IMR-90 (cell line): ENCODE results near the gene FRAS1. TPM values are rescaled to one million over a fixed set of nuclear protein-coding genes. Genes with fewer than 3 reads are reported as not detected.
A peak's percentile ranks its signal among the peaks of the same experiment; 100 is the strongest.

Experiments used
- ATAC-seq: fragments of 200-7000 bp; cut with Tn5 transposase; 2 replicates; pipeline ENCODE4 v1.9.1; 2020; ENCODE audit warnings: low read depth, mild to moderate bottlenecking, moderate library complexity
- BruUV-seq: library from RNA; stranded (reverse); fragments of 400-500 nt; replicated peaks from 2 replicates; lab custom pipeline; 2021; lab: Mats Ljungman, UMichigan
- CTCF ChIA-PET: fragments of 300-600 bp; formaldehyde crosslinking; extraction: SDS; loops from one replicate; lab custom pipeline; 2021; ENCODE audit warnings: antibody characterized with exemption; lab: Yijun Ruan, JAX
- POLR2A ChIA-PET: fragments of 300-600 bp; sonication (Branson Sonifier 250); formaldehyde crosslinking; loops from one replicate; lab custom pipeline; 2022; ENCODE audit warnings: antibody characterized with exemption; ENCODE audit not compliant: unreplicated experiment; lab: Charles Lee
- DNase-seq: peaks from one replicate; pipeline ENCODE4 v3.0.0; 2013
- H2AFZ ChIP-seq: replicated peaks from 2 replicates; pipeline ENCODE3; 2013; ENCODE audit warnings: low read length, mild to moderate bottlenecking; ENCODE audit not compliant: poor library complexity
- H2AK5ac ChIP-seq: 2 replicates; pipeline ENCODE4 v1.6.1; 2013; ENCODE audit warnings: low read depth, low read length, inconsistent platforms
- H2AK9ac ChIP-seq: replicated peaks from 2 replicates; pipeline ENCODE3; 2013; ENCODE audit warnings: mild to moderate bottlenecking, low read depth, low read length, moderate library complexity; ENCODE audit not compliant: poor library complexity
- H2BK120ac ChIP-seq: 2 replicates; pipeline ENCODE4 v1.6.1; 2013; ENCODE audit warnings: low read depth, low read length, inconsistent platforms
- H2BK15ac ChIP-seq: 3 replicates; pipeline ENCODE4 v1.6.1; 2013; ENCODE audit warnings: low read depth, low read length, inconsistent platforms
- H2BK20ac ChIP-seq: 2 replicates; pipeline ENCODE4 v1.6.1; 2013; ENCODE audit warnings: low read depth, mild to moderate bottlenecking, inconsistent platforms, low read length, moderate library complexity
- H2BK5ac ChIP-seq: 2 replicates; pipeline ENCODE4 v1.6.1; 2013; ENCODE audit warnings: mild to moderate bottlenecking, low read depth, low read length, inconsistent platforms; ENCODE audit not compliant: poor library complexity, severe bottlenecking
- H3K14ac ChIP-seq: replicated peaks from 2 replicates; pipeline ENCODE4 v1.6.1; 2013; ENCODE audit warnings: low read depth, low read length, inconsistent platforms
- H3K18ac ChIP-seq: 2 replicates; pipeline ENCODE4 v1.6.1; 2013; ENCODE audit warnings: low read depth, low read length, control low read depth
- H3K23ac ChIP-seq: 2 replicates; pipeline ENCODE4 v1.6.1; 2013; ENCODE audit warnings: low read depth, low read length, inconsistent platforms
- H3K27ac ChIP-seq: 2 replicates; pipeline ENCODE4 v1.5.1; 2013; ENCODE audit warnings: mild to moderate bottlenecking, control low read depth, low read length; ENCODE audit not compliant: insufficient read depth
- H3K27me3 ChIP-seq: 2 replicates; pipeline ENCODE4 v1.6.1; 2013; ENCODE audit warnings: low read length; ENCODE audit not compliant: control insufficient read depth, insufficient read depth
- H3K36me3 ChIP-seq: 2 replicates; pipeline ENCODE4 v1.6.1; 2013; ENCODE audit warnings: low read length, mixed read lengths; ENCODE audit not compliant: control insufficient read depth, insufficient read depth
- H3K4ac ChIP-seq: 2 replicates; pipeline ENCODE4 v1.6.1; 2013; ENCODE audit warnings: low read depth, low read length, inconsistent platforms
- H3K4me1 ChIP-seq: 2 replicates; pipeline ENCODE4 v1.6.1; 2013; ENCODE audit warnings: low read length, mixed read lengths; ENCODE audit not compliant: control insufficient read depth, insufficient read depth
- H3K4me2 ChIP-seq: 2 replicates; pipeline ENCODE4 v1.6.1; 2013; ENCODE audit warnings: low read depth, mild to moderate bottlenecking, control low read depth, low read length, moderate library complexity
- H3K4me3 ChIP-seq: 2 replicates; pipeline ENCODE4 v1.5.1; 2013; ENCODE audit warnings: low read depth, mild to moderate bottlenecking, control low read depth, low read length, moderate library complexity; ENCODE audit not compliant: insufficient read depth
- H3K56ac ChIP-seq: 2 replicates; pipeline ENCODE4 v1.6.1; 2013; ENCODE audit warnings: low read length, inconsistent platforms; ENCODE audit not compliant: insufficient read depth; ENCODE audit errors: extremely low read depth
- H3K79me1 ChIP-seq, 2 experiments: 2 replicates each; pipeline ENCODE4 v1.6.1; 2013; ENCODE audit warnings: low read length in 2 of 2, inconsistent platforms in 1 of 2, low read depth in 1 of 2
- H3K9ac ChIP-seq: 2 replicates; pipeline ENCODE4 v1.6.1; 2013; ENCODE audit warnings: low read depth, low read length, control low read depth
- H3K9me1 ChIP-seq: 2 replicates; pipeline ENCODE4 v1.6.1; 2013; ENCODE audit warnings: low read length, inconsistent platforms; ENCODE audit not compliant: insufficient read depth
- H3K9me3 ChIP-seq: 2 replicates; pipeline ENCODE4 v1.6.1; 2013; ENCODE audit warnings: low read length; ENCODE audit not compliant: control insufficient read depth, insufficient read depth
- H4K20me1 ChIP-seq: 2 replicates; pipeline ENCODE4 v1.6.1; 2013; ENCODE audit warnings: low read length, inconsistent platforms; ENCODE audit not compliant: insufficient read depth
- H4K5ac ChIP-seq: 2 replicates; pipeline ENCODE4 v1.6.1; 2013; ENCODE audit warnings: mild to moderate bottlenecking, low read depth, low read length, control low read depth
- H4K8ac ChIP-seq, 2 experiments: 2 replicates each; pipeline ENCODE4 v1.6.1; 2013; ENCODE audit warnings: low read depth in 2 of 2, low read length in 2 of 2, control low read depth in 1 of 2, inconsistent platforms in 1 of 2
- H4K91ac ChIP-seq: 2 replicates; pipeline ENCODE4 v1.6.1; 2013; ENCODE audit warnings: low read depth, low read length, inconsistent platforms; ENCODE audit not compliant: insufficient read depth
- BHLHE40 ChIP-seq: fragments of 150-350 bp; IDR thresholded peaks from 2 replicates; pipeline ENCODE4 v1.6.1; 2016; ENCODE audit warnings: mild to moderate bottlenecking, low read depth, low read length
- CEBPB ChIP-seq: IDR thresholded peaks from 2 replicates; pipeline ENCODE4 v1.6.1; 2012; ENCODE audit warnings: low read depth, low read length, improper control_type of control experiment
- CHD1 ChIP-seq: IDR thresholded peaks from 2 replicates; pipeline ENCODE4 v1.6.1; 2012; ENCODE audit warnings: low read depth, low read length, improper control_type of control experiment
- CTCF ChIP-seq: conservative IDR thresholded peaks from 2 replicates; pipeline ENCODE4 v1.5.1; 2012; ENCODE audit warnings: mild to moderate bottlenecking, low read depth, low read length, improper control_type of control experiment
- ELK1 ChIP-seq: fragments of 150-350 bp; IDR thresholded peaks from 2 replicates; pipeline ENCODE4 v1.6.1; 2016; ENCODE audit warnings: low read depth, mild to moderate bottlenecking, low read length, moderate library complexity, borderline replicate concordance
- FOS ChIP-seq: fragments of 150-350 bp; IDR thresholded peaks from 2 replicates; pipeline ENCODE4 v1.6.1; 2016; ENCODE audit warnings: low read depth, low read length
- MAFK ChIP-seq: IDR thresholded peaks from 2 replicates; pipeline ENCODE4 v1.6.1; 2012; ENCODE audit warnings: low read depth, low read length, improper control_type of control experiment
- MAZ ChIP-seq: IDR thresholded peaks from 2 replicates; pipeline ENCODE4 v1.6.1; 2012; ENCODE audit warnings: low read depth, mild to moderate bottlenecking, low read length, improper control_type of control experiment, moderate library complexity, borderline replicate concordance
- MXI1 ChIP-seq: IDR thresholded peaks from 2 replicates; pipeline ENCODE4 v1.6.1; 2012; ENCODE audit warnings: low read depth, mild to moderate bottlenecking, low read length, moderate library complexity, borderline replicate concordance
- NFE2L2 ChIP-seq: fragments of 150-350 bp; IDR thresholded peaks from 2 replicates; pipeline ENCODE4 v1.6.1; 2016; ENCODE audit warnings: low read depth, mild to moderate bottlenecking, low read length
- POLR2A ChIP-seq: IDR thresholded peaks from 2 replicates; pipeline ENCODE4 v1.6.1; 2012; ENCODE audit warnings: mild to moderate bottlenecking, low read depth, low read length
- RAD21 ChIP-seq: IDR thresholded peaks from 2 replicates; pipeline ENCODE4 v1.6.1; 2012; ENCODE audit warnings: low read length, improper control_type of control experiment
- RCOR1 ChIP-seq: IDR thresholded peaks from 2 replicates; pipeline ENCODE4 v1.6.1; 2012; ENCODE audit warnings: mild to moderate bottlenecking, low read length, improper control_type of control experiment; ENCODE audit not compliant: insufficient replicate concordance
- RFX5 ChIP-seq: IDR thresholded peaks from 2 replicates; pipeline ENCODE4 v1.8.0; 2012; ENCODE audit warnings: low read depth, mild to moderate bottlenecking, low read length, moderate library complexity
- SMC3 ChIP-seq: fragments of 150-350 bp; IDR thresholded peaks from 2 replicates; pipeline ENCODE4 v1.6.1; 2016; ENCODE audit warnings: low read depth, mild to moderate bottlenecking, antibody characterized with exemption, low read length, moderate library complexity
- dilution Hi-C: fragments of 300-500 bp; cut with HindIII; formaldehyde crosslinking; loops from one replicate; pipeline ENCODE4 v1.14.3; 2018; ENCODE audit warnings: low sequenced_read_pairs; ENCODE audit not compliant: unreplicated experiment
- in situ Hi-C: fragments of 300-500 bp; cut with MboI; formaldehyde crosslinking; loops from 3 replicates; pipeline ENCODE4 v1.14.3; 2019; ENCODE audit warnings: low sequenced_read_pairs, inconsistent platforms, mixed read lengths
- intact Hi-C: fragments of 100-400 bp; cut with micrococcal nuclease; formaldehyde crosslinking; loops from 2 replicates; pipeline ENCODE4 v1.10.0; 2022
- polyA plus RNA-seq, 3 experiments: library from polyadenylated mRNA; depleted of rRNA; stranded (reverse); fragments of >200 nt; gene quantifications; 2 replicates each; pipeline ENCODE4 v1.2.3, GENCODE V29; 2012; ENCODE audit warnings: low replicate concordance in 1 of 3
- total RNA-seq: library from RNA; depleted of rRNA; stranded (reverse); fragments of >200 nt; gene quantifications from 2 replicates; pipeline ENCODE4 v1.2.3, GENCODE V29; 2012

FRAS1 gene
- total and polyA plus RNA-seq, 2 of the 4 experiments (the other 2 are of a cell fraction) = under 0.01 to 0.03 TPM

- Histone ChIP-seq H4K8ac (no peak overlapping the region), H2BK120ac (no peak overlapping the region), H4K20me1 (no peaks in the 10 kb centered on the region), H2BK5ac (no peak overlapping the region), H2AFZ (no peak overlapping the region), H3K4me3 (no peak overlapping the region), H3K9ac (no peak overlapping the region), H3K36me3 (no peaks in the 10 kb centered on the region), H4K91ac (no peak overlapping the region), H2AK5ac (no peak overlapping the region), H2BK20ac (no peak overlapping the region), H3K56ac (no peak overlapping the region), H3K23ac (no peak overlapping the region), H3K4me2 (no peak overlapping the region), H3K27me3 (no peaks in the 10 kb centered on the region), H2BK15ac (no peak overlapping the region), H3K9me3 (no peaks in the 10 kb centered on the region), H3K9me1 (no peaks in the 10 kb centered on the region; the same call in 1 of the 2 replicates), H4K5ac (no peak overlapping the region), H3K14ac (no peak overlapping the region), H3K4me1 (peaks cover 11% of the 10 kb centered on the region), H2AK9ac (no peak overlapping the region), H3K27ac (no peak overlapping the region), H3K18ac (no peak overlapping the region), H3K79me1 (no peaks in the 10 kb centered on the region), H3K4ac (no peak overlapping the region)
- DNase-seq = peak; percentile 58
- peak; percentile 67 for ATAC-seq
- POLR2A ChIA-PET = no interaction called here
- dilution Hi-C loops = no loop called here
- no TSS peak for BruUV-seq
- TF ChIP-seq MAZ = no peak
- TF ChIP-seq BHLHE40 = no peak
- no peak for TF ChIP-seq CEBPB
- no peak for TF ChIP-seq POLR2A
- TF ChIP-seq RAD21 = no peak
- TF ChIP-seq RCOR1 = no peak
- TF ChIP-seq FOS = no peak
- TF ChIP-seq MAFK = no peak
- no peak for TF ChIP-seq SMC3
- no peak for TF ChIP-seq CTCF
- no peak for TF ChIP-seq ELK1
- no peak for TF ChIP-seq CHD1
- TF ChIP-seq MXI1 = no peak
- TF ChIP-seq RFX5 = no peak
- no peak for TF ChIP-seq NFE2L2
- in situ Hi-C loops = no loop called here
- CTCF ChIA-PET = no interaction called here
- intact Hi-C loops = no loop called here
Measured at GRCh38 chr4:78298618-78299017, 241.5 kb downstream of the FRAS1 start.
